HG03097 (cell line): Measurements from ENCODE around the gene DDB1.

Experiments
- ATAC-seq: cut with Tn5 transposase; IDR thresholded peaks from one replicate; pipeline ENCODE4 v1.9.1; 2021; ENCODE audit not compliant: unreplicated experiment, low FRiP score

The DDB1 gene

DNA sequence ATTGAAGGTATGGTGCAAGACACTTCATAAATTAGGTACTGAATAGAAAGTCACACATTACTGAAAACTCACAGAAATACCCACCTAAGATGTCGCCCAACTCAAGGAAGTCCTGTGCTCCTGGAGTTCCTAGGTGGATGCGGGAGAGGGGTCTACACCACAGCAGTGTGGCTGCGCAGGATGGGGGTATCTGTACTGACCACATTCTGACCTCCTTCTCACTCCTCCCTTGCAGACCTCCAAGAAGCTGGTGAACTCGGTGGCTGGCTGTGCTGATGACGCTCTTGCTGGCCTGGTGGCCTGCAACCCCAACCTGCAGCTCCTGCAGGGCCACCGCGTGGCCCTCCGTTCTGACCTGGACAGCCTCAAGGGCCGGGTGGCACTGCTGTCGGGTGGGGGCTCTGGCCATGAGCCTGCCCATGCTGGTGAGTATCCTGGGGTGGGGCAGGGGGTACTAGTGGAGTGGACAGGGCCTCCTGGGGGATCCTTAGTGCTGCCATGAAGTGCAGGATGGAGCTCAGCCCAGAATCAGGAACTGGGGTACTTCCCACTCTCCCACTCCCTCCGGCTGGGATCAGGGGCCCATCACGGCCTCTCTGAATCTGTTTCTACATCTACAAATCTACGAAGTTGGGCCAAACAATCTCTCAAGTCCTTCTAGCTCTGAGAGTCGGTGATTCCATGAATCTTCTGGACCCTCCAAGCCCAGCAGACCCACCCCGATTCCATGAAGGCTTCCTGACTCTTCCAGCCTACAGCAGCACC is 5.0 kb upstream of the DDB1 start:
- no peak for ATAC-seq

DNA sequence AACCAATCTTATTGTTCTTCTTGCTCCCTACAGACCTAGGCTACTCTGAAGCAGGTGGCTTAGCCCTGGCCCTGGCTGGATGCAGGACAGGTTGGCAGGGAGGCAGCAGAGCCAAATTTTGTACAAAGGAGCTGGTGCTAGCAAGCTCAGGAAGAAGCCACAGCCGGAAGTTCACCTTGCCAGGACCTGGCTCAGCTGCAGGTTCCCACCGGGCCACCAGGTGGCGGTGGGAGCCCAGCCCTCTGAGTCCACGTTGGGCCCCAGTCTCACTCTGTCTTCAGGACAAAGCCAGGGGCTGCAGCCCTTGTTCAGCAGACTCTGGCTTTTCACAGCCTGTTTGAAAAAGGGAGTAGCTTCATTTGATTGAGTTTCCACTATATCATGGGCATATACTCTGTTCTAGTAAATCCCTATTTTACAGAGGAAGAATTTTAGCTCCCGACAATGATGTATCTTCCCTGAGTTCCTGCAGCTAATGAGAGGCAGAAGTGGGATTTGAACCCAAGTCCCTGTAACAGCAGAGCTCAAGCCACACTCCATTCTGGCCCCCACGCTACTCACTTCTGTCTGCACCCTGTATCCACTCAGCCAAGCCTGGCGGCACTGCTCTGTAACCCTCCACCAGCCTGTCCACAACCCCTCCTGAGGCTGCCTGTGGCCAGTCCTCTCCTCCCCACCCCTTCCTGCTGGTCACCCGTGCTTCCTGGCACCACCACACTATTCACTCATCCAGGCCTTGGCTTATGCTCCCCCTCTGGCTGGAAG is 3.4 kb upstream of the DDB1 start:
- ATAC-seq, result peak; percentile 51

DNA sequence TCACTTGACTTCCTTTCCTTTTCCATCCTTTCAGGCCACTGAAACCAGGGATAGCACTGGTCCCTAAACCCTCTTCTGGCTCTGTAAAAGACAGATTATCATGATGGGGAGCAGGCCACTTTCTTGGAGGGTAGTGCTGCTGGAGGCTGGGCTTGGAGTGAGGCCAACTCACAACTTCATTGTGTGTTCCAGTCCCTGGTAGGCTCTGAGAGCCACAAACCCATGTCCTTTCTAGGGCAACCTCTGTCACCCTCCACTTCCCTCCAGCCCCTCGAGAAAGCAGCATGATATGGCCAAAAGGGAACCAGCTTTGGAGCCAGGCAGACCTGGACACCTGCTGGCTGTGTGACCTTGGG is 2.4 kb upstream of the DDB1 start:
- no peak for ATAC-seq

DNA sequence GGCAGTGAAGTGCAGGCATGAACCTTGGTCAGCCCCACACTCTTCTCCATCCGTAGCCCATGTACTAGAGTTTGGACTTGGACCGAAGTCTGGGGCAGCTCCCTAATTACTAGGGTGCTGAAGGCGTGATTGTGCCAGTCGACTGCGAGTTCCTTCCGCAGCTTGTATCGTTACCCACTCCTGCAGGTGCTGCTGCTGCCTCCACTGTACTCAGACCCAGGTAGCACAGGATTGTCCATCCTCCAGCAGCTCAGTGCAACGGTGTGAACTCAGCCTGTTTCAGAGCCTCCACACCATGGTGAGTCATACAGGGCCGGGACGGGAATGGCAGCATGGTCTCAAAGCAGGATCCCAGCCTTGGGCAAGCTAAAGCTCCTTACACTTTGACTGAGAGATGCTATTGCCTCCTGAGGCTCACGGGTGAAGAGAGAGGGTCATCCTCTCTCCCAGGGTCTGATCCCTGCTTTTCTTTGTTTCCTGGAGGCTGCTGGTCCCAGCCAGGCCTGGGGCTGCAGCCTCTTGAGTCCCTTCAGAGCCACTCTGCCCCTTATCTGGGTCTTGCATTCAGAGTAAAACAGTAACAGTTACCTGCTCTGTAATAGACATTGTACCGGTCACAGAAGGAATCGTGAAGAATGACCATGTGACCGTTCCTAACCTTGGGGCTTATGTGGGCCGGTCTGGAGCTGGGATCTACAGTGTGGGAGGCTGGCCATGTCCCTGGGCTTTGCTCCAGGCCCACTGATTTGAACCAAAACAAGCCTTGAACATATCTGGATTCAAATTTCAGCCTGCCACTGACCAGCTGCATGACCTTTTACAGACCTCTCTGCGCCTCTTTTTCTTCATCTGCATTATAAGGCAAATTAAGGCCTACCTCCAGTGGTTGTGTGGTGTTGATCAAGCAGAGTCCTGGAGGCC is 1.8 kb upstream of the DDB1 start:
- no peak for ATAC-seq

DNA sequence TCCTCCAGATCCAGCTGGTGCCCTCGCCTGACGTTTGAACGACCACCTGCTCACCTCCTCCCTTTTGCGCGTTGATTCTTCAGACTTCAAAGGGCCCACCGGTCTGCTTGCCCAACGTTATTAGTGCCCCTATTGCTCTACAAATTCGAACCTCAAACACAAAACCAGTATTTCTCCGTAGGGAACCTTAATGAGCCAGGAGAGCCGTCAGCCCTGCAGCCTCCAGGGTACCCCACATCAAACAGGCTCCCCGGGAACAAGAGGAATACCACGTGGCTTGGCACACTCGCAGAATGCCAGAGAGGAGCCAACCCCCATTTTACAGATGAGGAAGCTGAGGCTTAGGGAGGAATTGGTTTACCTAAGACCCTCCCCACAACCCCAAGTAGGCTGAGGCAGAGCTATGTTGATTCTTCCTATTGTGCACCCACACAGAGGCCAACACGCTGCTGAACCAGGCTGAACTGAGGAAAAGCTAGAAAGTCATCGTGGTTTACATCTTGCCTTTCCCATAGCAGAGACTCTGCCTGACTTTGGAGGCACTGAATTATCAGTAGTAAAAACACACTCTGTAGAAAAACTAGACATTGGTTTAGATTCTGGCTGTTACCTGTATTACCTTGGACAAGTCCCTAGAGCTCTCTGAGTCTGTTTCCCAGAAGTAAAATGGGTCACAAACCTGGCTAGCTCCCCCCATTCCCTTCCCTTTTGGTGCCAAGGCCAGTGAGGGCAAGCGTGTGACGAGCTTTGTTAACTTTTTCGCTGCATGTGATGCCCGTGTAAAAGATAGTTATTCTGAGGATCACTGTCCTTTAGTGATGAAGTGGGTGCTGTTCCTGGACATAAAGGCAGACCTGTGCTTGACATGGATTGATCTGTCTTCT is 887 bp upstream of the DDB1 start:
- ATAC-seq, result no peak

DNA sequence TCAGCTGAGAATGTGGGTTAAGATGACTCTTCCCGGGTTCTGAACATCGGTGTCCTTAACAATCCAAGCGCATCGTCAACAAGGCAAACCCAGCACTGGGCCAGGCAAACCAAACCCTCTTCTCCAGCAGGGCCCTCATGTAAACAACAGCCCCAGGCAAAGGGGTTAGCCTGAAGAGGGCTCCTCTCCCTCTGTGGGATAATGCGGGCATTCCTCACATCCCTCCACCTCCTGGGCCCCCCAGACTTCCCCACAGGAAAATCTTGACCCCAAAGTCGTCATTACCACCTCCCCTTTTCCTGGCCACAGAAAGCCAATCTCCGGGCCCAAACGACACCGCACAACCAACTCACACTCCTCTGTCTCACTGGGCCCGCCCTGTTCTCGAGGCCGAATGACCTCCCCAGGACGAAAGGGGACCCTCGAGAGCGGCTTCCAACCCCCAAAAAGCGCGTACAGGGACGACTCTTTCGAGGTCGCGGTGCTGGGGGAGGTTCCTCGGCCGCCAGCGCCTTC is 566 bp downstream of the DDB1 start:
- ATAC-seq, result no peak

DNA sequence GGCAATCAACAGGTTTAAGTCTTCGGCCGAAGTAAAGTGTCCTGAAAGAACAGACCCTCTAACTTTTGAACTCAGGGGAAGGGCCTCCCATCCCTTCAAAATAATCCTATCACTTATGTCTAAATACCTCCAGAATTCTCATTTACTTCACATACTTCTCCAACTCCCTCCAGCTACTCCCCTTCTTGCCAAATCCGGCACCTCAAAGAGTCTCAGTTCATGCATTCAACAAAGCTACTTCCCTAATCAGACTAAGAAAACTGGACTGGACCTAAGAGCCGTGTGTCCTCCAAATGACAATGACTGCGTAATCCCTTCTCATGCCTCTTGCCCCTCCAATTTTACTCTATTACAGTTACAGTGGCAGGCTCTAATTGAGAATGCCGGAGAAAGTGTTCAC is 1.3 kb downstream of the DDB1 start:
- ATAC-seq, result no peak

DNA sequence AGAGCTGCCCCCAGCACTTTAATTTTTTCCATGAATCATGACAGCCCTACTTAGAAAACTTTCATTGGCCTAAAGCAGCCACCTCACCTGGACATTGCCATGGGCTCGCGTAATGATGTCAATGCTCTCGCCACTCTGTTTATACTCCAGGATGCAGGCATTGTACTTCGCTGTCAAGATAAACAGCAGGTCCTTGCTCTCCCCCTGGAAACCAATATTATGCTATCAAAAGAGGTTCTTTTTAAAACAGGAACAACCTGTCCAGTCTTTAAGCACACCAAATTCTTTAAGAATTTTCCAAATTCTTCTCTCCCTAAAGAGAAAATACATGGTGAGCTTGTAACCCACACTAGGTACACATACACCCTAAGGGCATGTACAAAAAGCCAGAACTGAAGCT is 3.0 kb downstream of the DDB1 start:
- no peak for ATAC-seq

DNA sequence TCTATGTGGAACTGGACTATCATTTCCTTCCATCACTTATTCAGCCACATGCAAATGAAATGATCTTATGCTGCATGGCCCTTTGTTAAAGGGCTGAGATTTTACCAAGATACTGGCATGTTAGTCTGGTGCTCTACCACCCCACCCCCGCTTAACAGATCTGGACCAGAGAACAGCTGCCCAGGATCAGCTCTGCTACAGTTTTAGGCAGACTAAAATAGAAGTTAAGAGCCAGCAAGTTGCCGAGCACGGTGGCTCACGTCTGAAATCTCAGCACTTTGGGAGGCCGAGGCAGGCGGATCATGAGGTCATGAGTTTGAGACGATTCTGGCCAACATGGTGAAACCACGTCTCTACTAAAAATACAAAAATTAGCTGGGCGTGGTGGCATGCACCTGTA is 4.6 kb downstream of the DDB1 start:
- ATAC-seq, result no peak

DNA sequence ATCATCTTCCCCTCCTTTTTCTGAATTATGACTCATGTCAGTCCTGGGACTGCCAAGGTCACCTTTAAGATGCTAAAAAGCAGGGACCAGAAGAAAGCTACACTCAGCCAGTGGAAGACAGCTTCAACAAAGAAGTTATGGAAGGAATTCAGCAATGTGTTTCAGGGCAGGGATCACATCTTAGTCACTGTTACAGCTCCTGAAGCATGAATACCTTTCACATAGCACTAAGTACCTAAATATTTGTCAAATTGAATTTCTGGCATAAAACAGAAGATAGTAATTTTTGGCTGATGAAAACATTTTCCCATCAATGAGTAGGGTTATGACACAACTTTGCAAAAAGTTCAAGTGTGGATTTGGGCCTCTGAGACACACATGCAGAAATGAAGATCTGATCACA is 5.2 kb downstream of the DDB1 start:
- no peak for ATAC-seq

DNA sequence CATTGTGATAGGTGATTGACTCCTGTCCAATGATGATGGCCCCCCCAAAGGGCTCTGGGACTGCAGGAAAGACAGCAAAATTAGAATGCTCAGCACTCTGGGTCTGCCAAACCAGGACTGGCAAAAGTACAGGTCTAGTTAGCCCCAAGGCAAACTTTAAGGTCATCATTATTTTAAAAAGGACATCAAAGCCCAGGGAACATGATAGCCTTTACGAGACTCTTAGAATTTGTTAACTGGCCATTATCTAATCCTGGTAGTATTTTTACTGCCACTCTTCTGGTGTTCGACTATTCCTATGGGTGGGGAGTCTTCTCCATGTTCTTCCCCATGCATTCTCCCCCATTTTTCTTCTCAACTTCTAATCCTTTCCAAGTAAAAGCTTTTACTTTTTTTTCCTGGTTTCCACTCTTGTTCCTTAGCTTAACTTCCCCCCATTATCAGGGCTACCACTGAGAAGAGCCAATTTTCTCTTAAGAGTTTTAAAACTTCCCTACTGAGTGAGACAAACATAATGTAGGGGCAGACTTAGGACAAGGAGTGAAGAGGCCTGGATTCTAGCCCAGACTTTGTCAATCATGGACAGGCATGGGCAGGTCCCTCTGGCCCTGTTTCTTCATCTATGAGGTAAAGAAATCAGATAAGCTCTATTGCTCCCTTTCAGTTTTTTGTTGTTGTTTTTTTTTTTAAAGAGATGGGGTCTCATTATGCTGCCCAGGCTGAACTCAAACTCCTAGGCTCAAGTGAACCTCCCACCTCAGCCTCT is 7.1 kb downstream of the DDB1 start:
- ATAC-seq, result no peak

DNA sequence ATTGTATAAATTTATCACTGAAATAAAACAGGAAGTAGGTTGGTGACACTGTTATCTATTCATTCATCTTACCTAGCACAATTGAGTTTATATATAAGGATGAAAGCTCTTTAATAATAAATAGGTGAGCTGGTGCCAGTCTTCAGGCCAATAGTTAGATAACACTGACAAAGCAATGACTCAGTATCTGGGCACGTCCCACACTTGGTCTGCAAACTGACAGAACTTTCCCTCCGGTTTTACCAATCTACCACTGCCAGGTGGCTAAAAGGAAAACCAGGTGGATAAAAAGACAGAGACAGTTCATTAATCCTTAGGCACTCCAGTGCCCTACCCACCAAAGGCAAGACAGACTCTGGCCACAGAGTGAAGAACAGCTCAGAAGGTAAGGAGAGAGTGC is 17.6 kb downstream of the DDB1 start:
- no peak for ATAC-seq

DNA sequence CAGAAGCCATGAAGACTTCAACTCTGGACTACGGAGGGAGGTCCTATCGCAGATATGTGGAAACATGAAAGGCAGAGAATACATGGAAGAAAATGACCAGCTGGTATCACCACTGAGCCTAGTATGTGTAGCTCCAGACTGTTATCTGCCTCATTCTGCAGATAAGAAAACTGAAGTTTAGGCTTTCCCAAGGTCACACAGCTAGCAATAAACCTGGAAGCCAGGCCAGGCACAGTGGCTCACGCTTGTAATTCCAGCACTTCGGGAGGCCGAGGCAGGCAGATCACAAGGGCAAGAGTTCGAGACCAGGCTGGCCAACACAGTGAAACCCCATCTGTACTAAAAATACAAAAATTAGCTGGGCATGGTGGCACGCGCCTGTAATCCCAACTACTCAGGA is 22.2 kb downstream of the DDB1 start:
- ATAC-seq, result no peak

DNA sequence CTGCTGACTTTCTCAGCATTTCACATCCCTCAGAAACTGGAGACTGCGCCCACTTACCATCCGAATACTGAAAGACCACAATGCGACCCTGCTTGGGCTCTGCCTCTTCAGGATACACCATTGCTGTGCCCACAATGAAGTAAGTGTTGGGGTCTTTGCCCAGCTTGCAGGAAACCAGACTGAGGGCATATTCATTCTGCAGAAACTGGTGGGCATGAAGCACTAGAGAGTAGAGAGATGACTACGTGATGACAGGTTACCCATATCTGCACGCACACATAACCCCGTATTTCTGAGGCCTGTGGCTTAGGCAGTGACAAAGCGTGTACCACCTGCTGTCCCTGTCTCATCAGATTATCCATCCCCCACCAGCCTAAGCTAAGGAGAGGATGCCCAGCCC is 23.2 kb downstream of the DDB1 start:
- no peak for ATAC-seq

DNA sequence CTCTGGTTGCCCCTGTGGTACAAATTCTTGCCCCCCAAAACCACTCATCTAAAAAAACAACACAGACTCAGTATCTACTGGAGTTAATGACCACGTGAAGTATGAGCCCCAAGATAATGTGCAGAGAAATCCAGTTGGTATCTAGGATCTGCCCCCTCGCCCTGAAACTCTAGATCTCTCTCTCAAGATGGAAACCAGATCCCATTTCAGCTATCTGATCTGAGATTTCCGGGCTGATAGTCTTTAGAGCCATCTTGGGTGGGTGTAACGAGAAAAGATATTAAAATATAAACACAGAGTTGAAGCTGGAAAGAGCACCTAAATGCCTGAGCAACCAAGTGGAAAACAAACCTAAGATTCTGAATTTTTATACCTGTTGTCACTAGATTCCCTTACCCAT is 23.8 kb downstream of the DDB1 start:
- ATAC-seq, result no peak

DNA sequence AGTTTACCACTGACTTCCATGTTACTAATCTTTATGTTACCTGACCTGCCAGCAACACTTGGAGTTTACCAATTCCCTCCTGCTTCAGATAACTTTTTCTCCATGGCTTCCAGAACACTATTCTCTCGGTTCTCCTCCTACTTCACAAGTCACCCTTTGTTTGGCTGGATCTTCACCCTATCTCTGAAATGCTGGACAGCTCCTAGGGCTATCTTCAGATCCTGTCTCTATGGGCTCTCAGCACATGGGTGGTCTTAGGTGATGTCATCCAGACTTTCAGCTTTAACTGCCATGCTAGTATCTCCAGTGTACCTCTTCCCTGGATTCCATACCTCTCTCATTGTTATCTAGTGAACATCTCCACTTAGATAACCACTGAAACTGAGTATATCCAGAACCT is 25.6 kb downstream of the DDB1 start:
- ATAC-seq, result no peak

DNA sequence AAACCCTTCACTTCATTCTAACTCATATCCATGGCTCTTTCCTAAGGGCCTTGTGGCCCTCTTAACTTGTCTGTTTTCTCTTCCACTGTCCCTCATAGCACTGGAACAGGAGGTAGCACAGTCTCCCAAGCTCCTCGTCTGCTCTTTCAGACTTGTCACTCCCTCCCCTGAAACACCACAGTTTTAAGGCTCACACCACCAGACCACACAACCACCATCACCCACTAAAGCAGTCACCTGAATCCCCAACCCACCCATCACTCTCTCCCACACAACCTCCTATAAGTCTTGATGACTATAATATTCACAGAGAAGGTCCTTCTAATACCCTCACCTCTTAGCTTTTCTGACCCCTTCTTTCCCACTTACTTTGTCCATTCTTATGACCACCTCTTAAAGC is 26.7 kb downstream of the DDB1 start:
- ATAC-seq, result no peak

DNA sequence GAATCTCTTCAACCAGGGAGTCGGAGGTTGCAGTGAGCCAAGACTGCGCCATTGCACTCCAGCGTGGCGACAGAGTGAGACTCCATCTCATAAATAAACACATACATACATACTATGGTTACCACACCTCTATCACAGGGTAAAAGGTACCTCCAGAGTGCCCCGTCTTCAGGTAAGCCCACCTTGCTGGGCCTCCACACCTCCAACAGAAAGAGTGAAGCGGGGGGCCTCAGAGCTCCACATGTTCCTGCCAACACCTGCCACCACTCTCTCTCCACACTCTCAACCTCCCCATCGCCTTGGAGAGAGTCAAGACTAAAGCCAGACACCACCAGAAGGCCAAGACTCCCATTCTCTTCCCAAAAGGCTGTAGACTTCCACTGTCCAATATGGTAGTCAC is 27.5 kb downstream of the DDB1 start:
- no peak for ATAC-seq

DNA sequence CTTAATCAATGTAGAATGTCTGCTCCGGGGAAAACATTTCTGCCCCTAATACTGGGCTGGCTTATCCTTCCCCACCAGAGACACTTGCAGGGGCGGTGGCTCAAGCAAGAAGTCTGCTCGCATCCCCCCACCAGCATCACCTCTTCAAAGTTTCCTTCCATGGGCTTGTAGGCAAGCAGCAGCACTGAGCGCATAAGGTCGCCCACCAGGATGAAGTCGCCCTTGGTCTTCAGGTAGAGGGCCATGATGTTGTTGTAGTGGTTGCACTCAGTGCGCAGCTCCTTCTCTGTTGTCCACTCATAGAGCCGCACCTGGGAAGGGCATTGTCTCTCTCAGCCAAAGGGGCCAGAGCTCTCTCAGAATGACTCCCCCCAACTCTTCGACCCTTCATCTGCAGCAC is 29.2 kb downstream of the DDB1 start:
- no peak for ATAC-seq
